ENCODE data around the gene HLA-DRA. TPM values are rescaled to one million over a fixed set of nuclear protein-coding genes. Genes with fewer than 3 reads are reported as not detected.

HLA-DRA gene
- total and polyA plus RNA-seq, 7 donors: 19.9 to 90.0 (median 43.0) TPM

DNA sequence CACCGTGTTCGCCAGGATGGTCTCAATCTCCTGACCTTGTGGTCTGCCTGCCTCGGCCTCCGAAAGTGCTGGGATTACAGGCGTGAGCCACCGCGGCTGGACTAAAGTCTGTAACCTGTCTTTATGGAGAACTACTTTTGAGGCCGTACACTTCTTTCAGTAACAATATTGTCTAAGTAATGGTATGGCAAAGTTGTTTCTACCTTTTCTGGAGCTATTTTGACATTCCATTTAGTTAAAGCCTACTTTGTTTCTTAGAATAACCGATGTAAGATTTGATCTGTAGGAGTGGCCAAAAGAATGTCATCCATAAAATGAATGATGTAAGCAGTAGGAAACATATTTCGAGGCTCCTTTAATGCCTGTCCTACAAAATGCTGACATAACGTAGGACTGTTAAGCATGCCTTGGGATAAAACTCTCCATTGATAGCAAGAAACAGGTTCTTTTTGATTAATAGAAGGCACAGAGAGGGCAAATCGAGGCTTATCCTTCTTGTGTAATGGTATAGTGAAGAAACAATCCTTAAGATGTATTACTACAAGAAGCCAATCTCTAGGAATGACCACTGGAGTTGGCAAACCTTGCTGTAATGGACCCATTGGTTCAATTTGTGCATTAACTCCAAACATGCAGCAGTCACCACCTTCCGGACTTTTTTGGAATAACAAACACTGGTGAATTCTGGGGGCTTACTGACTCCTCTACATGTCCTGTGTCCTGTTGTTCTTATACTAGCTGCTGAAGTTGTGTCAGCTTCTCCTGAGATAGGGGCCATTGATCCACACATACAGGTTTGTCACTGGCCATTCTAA is 35.9 kb downstream of the HLA-DRA start:
- TF ChIP-seq, protein P1, sequence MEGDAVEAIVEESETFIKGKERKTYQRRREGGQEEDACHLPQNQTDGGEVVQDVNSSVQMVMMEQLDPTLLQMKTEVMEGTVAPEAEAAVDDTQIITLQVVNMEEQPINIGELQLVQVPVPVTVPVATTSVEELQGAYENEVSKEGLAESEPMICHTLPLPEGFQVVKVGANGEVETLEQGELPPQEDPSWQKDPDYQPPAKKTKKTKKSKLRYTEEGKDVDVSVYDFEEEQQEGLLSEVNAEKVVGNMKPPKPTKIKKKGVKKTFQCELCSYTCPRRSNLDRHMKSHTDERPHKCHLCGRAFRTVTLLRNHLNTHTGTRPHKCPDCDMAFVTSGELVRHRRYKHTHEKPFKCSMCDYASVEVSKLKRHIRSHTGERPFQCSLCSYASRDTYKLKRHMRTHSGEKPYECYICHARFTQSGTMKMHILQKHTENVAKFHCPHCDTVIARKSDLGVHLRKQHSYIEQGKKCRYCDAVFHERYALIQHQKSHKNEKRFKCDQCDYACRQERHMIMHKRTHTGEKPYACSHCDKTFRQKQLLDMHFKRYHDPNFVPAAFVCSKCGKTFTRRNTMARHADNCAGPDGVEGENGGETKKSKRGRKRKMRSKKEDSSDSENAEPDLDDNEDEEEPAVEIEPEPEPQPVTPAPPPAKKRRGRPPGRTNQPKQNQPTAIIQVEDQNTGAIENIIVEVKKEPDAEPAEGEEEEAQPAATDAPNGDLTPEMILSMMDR (IDR thresholded peaks at IDR 0.05): no peak
- DNase-seq: no peak
- Histone ChIP-seq H3K27me3 (ENCODE audit: insufficient read depth in 3 of 3, low read length in 2 of 3) (peaks cover 0 to 3% (median 0%) of the 10 kb centered on the region in 3 donors), H3K9me3 (no peaks in the 10 kb centered on the region), H3K4me1 (no peaks in the 10 kb centered on the region), H3K4me3 (no peak overlapping the region), H3K36me3 (ENCODE audit: insufficient read depth in 1 of 2, low read depth in 1 of 2) (no peaks in the 10 kb centered on the region), H3K27ac (no peak overlapping the region)
- no peak for ATAC-seq
- 74 to 86% (median 85%) methylated on average over 13 of the region's 13 CpGs for WGBS, 3 donors
- intact Hi-C loops (cut with DNase I): loop anchor here (10.0 kb wide), 2 partner anchors 49 to 89 kb away; no protein-coding TSS in a partner anchor

DNA sequence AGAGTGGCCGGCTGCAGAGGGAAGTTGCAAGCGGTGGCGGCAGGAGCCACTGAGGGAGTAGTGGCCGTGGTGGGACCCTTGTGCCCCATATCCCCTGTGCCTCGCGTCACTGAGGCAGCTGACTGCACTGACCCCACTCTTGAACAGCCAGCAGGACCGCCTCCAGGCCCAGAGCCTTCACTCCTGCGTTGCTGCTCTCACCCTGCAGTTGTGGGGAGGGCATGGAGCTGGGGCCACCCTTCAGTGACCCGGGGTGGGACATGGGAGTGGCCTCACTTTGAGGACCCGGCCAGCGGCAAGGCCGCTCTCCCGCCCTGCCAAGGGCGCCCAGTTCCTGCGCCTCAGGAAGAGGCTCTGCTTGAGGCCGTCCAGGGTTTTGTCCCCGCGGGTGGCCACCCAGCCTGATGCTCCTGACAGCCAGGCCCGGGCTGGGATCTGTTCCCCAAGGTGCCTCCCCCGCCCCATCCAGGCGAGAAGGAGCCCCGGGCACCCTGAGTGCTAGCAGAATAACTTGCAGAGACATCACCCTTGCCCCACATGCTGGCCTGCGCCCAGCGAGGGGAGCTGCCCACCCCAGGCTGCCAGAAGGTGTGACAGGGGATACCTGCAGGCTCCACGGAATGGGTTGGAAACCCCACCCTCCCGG is 44.4 kb downstream of the HLA-DRA start:
- H3K9me3 ChIP-seq: no peaks in the 10 kb centered on the region
- TF ChIP-seq, protein P1 (IDR thresholded peaks at IDR 0.05): no peak
- no peak overlapping the region for H3K4me3 ChIP-seq
- intact Hi-C loops (cut with DNase I): loop anchor here in 1 of 2 donors (2.0 kb wide), 1 partner anchor 45 kb away; no protein-coding TSS in a partner anchor
- no peak overlapping the region for H3K27ac ChIP-seq
- no peaks in the 10 kb centered on the region for H3K4me1 ChIP-seq
- H3K27me3 ChIP-seq (ENCODE audit: insufficient read depth in 3 of 3, low read length in 2 of 3): no peaks in the 10 kb centered on the region
- DNase-seq (no peak), ATAC-seq (no peak)
- no peaks in the 10 kb centered on the region for H3K36me3 ChIP-seq (ENCODE audit: insufficient read depth in 1 of 2, low read depth in 1 of 2)
- 68 to 72% (median 69%) methylated on average over 25 to 26 of the region's 26 CpGs for WGBS, 3 donors

DNA sequence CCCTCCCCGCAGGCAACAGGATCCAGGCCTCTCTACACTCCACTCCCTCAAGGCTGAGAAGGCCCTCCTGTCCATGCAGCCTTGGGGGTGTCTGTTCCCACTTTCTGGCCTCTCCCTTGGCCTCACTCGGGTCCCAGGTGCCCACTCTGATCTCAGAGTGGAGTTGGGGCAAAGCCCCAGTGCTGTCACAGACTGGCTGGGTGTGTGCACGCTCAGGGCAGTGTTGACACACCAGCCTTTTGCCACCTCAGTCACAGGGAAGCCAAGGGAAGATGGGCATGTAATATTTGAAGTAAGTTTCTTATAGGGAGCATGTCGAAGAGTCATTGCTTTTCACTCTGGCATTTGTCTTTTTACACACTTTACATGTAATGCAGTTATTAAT is 44.9 kb downstream of the HLA-DRA start:
- TF ChIP-seq, protein P1 (IDR thresholded peaks at IDR 0.05): no peak
- intact Hi-C loops (cut with DNase I): no loop called here
- no peak overlapping the region for H3K27ac ChIP-seq
- H3K27me3 ChIP-seq (ENCODE audit: insufficient read depth in 3 of 3, low read length in 2 of 3): no peaks in the 10 kb centered on the region
- ATAC-seq: no peak
- WGBS, 3 donors: 64 to 72% (median 69%) methylated on average over 4 of the region's 4 CpGs
- no peaks in the 10 kb centered on the region for H3K4me1 ChIP-seq
- DNase-seq: no peak
- no peaks in the 10 kb centered on the region for H3K9me3 ChIP-seq
- H3K4me3 ChIP-seq: no peak overlapping the region
- no peaks in the 10 kb centered on the region for H3K36me3 ChIP-seq (ENCODE audit: insufficient read depth in 1 of 2, low read depth in 1 of 2)

DNA sequence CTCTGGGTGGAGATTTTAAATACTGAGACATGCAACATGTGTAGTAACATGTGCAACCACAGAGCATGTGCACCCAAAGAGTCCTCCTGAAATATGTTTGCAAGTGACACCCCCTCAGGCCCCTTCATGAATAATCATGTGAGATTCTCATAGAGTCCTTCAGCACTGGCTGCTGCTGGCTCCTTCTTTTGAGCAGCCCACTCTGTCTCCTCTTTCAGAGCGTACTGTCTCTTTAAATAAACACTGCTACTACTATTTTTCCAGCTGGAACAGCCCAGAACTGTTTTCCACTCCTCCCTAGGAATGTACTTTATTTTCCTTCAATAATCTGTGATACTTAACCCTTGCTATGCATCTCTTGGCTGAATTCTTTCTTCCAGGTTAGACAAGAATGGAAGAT is 48.4 kb downstream of the HLA-DRA start:
- no peaks in the 10 kb centered on the region for H3K36me3 ChIP-seq (ENCODE audit: insufficient read depth in 1 of 2, low read depth in 1 of 2)
- ATAC-seq (no peak), DNase-seq (no peak)
- no peak overlapping the region for H3K27ac ChIP-seq
- no peaks in the 10 kb centered on the region for H3K27me3 ChIP-seq (ENCODE audit: insufficient read depth in 3 of 3, low read length in 2 of 3)
- WGBS, 3 donors: 62% methylated on average over 1 of the region's 1 CpG; no CpG with 5 or more reads in 2 of the 3 donors
- H3K4me1 ChIP-seq: no peaks in the 10 kb centered on the region
- no peak overlapping the region for H3K4me3 ChIP-seq
- H3K9me3 ChIP-seq: no peaks in the 10 kb centered on the region
- intact Hi-C loops (cut with DNase I): no loop called here
- TF ChIP-seq, protein P1 (IDR thresholded peaks at IDR 0.05): no peak
